OCI-LY7 (cell line): ENCODE data around the gene ZNF536. TPM values are rescaled to one million over a fixed set of nuclear protein-coding genes. Genes with fewer than 3 reads are reported as not detected.

Source experiments
- BruUV-seq: library from RNA; stranded (reverse); fragments of 400-500 nt; replicated peaks from 2 replicates; lab custom pipeline; 2021; lab: Mats Ljungman, UMichigan
- CTCF ChIA-PET: fragments of 300-600 bp; sonication (Branson Sonifier 250); formaldehyde crosslinking; loops from one replicate; lab custom pipeline; 2022; ENCODE audit warnings: antibody characterized with exemption; ENCODE audit not compliant: unreplicated experiment; lab: Charles Lee
- POLR2A ChIA-PET: fragments of 300-600 bp; sonication (Branson Sonifier 250); formaldehyde crosslinking; loops from one replicate; lab custom pipeline; 2022; ENCODE audit warnings: antibody characterized with exemption; lab: Charles Lee
- DNase-seq: peaks from one replicate; pipeline ENCODE4 v3.0.0-alpha.2; 2015; ENCODE audit warnings: low spot score
- H2AFZ ChIP-seq: fragments of 200-600 bp; sonication (generic), shearing (Covaris generic); 2 replicates; pipeline ENCODE4 v1.6.1; 2014; ENCODE audit warnings: mild to moderate bottlenecking, antibody characterized with exemption, low read length, moderate library complexity
- H3K27ac ChIP-seq: fragments of 200-600 bp; sonication (generic); 2 replicates; pipeline ENCODE4 v1.5.1; 2014; ENCODE audit warnings: mixed run types, low read depth, mild to moderate bottlenecking, moderate library complexity, low read length, inconsistent platforms; ENCODE audit not compliant: poor library complexity, severe bottlenecking
- H3K36me3 ChIP-seq: fragments of 200-600 bp; sonication (generic); 2 replicates; pipeline ENCODE4 v1.6.1; 2014; ENCODE audit warnings: mild to moderate bottlenecking, antibody characterized with exemption, low read length, moderate library complexity, mixed read lengths; ENCODE audit not compliant: insufficient read depth
- H3K4me1 ChIP-seq: fragments of 200-600 bp; sonication (generic); 2 replicates; pipeline ENCODE4 v1.5.1; 2014; ENCODE audit warnings: mild to moderate bottlenecking, low read length; ENCODE audit not compliant: insufficient read depth, poor library complexity, severe bottlenecking
- H3K4me2 ChIP-seq: fragments of 200-600 bp; sonication (generic); 2 replicates; pipeline ENCODE4 v1.6.1; 2014; ENCODE audit warnings: mild to moderate bottlenecking, low read length
- H3K4me3 ChIP-seq: fragments of 200-600 bp; sonication (generic); 2 replicates; pipeline ENCODE4 v1.5.1; 2014; ENCODE audit warnings: mild to moderate bottlenecking, low read depth, low read length; ENCODE audit not compliant: poor library complexity, severe bottlenecking
- H3K79me2 ChIP-seq: fragments of 200-600 bp; sonication (generic); 2 replicates; pipeline ENCODE4 v1.6.1; 2016; ENCODE audit warnings: low read depth, mild to moderate bottlenecking, low read length, moderate library complexity, mixed read lengths; ENCODE audit not compliant: insufficient read depth
- H3K9me2 ChIP-seq: fragments of 200-600 bp; sonication (generic); 2 replicates; pipeline ENCODE4 v1.6.1; 2016; ENCODE audit warnings: mild to moderate bottlenecking, low read length, mixed read lengths; ENCODE audit not compliant: insufficient read depth
- H3K9me3 ChIP-seq: fragments of 200-600 bp; sonication (generic); 2 replicates; pipeline ENCODE4 v1.6.1; 2014; ENCODE audit warnings: mild to moderate bottlenecking, mixed run types, low read length, mixed read lengths
- H4K20me1 ChIP-seq: fragments of 200-600 bp; sonication (generic); 2 replicates; pipeline ENCODE4 v1.6.1; 2014; ENCODE audit warnings: mild to moderate bottlenecking, antibody characterized with exemption, low read length, moderate library complexity, mixed read lengths; ENCODE audit not compliant: insufficient read depth
- CTCF ChIP-seq: fragments of 200-600 bp; sonication (generic); conservative IDR thresholded peaks from 2 replicates; pipeline ENCODE4 v1.5.1; 2014; ENCODE audit warnings: mild to moderate bottlenecking, antibody characterized with exemption, low read length, moderate library complexity, mixed read lengths
- EZH2phosphoT487 ChIP-seq: fragments of 200-600 bp; sonication (generic); IDR thresholded peaks from 2 replicates; pipeline ENCODE4 v1.6.1; 2018; ENCODE audit warnings: low read depth, borderline replicate concordance, mild to moderate bottlenecking, mixed run types, antibody characterized with exemption, low read length, moderate library complexity, mixed read lengths
- intact Hi-C: fragments of 100-400 bp; cut with micrococcal nuclease; formaldehyde crosslinking; loops from one replicate; pipeline ENCODE4 v1.10.0; 2022; ENCODE audit not compliant: unreplicated experiment
- total RNA-seq, 2 experiments: library from RNA; depleted of rRNA in 1 of 2; stranded (reverse); fragments of >200 nt in 1 of 2; shearing (Covaris generic) in 1 of 2; gene quantifications; 2 replicates each; pipeline ENCODE4 v1.2.3, GENCODE V29; 2014 to 2022

Gene ZNF536
- total RNA-seq, 2 experiments from 2014 or later: 0.06 to 0.30 TPM

GRCh38 chr19:30587869-30588268, 215.7 kb downstream of the ZNF536 start:
- intact Hi-C loops: no loop called here
- POLR2A ChIA-PET: interaction anchor here (0.6 to 1.5 kb wide), 2 partner anchors 9 to 29 kb away, joined by 4 to 5 read pairs; no protein-coding TSS in a partner anchor

GRCh38 chr19:30590596-30591229, 218.5 kb downstream of the ZNF536 start:
- H3K9me2 ChIP-seq: no peaks in the 10 kb centered on the region
- no peak for DNase-seq
- TF ChIP-seq CTCF (no peak), EZH2phosphoT487 (no peak)
- H3K4me2 ChIP-seq: no peak overlapping the region
- H3K4me3 ChIP-seq: no peak overlapping the region
- no peaks in the 10 kb centered on the region for H4K20me1 ChIP-seq
- H3K36me3 ChIP-seq: no peaks in the 10 kb centered on the region
- H3K79me2 ChIP-seq: no peaks in the 10 kb centered on the region
- no peaks in the 10 kb centered on the region for H3K4me1 ChIP-seq
- no peaks in the 10 kb centered on the region for H3K9me3 ChIP-seq
- H3K27ac ChIP-seq: no peak overlapping the region
- ChIA-PET POLR2A (no interaction called here), CTCF (no interaction called here)
- BruUV-seq: no TSS peak
- intact Hi-C loops: no loop called here
- no peak overlapping the region for H2AFZ ChIP-seq

More at GRCh38 chr19:30587869-30588268, 215.7 kb downstream of the ZNF536 start:
- no peaks in the 10 kb centered on the region for H4K20me1 ChIP-seq
- no peak overlapping the region for H3K4me2 ChIP-seq
- BruUV-seq: no TSS peak
- no peak for DNase-seq
- H2AFZ ChIP-seq: no peak overlapping the region
- TF ChIP-seq CTCF (no peak), EZH2phosphoT487 (no peak)
- H3K9me2 ChIP-seq: no peaks in the 10 kb centered on the region
- no peak overlapping the region for H3K4me3 ChIP-seq
- H3K4me1 ChIP-seq: no peaks in the 10 kb centered on the region
- no peaks in the 10 kb centered on the region for H3K79me2 ChIP-seq
- no peak overlapping the region for H3K27ac ChIP-seq
- CTCF ChIA-PET: no interaction called here
- no peaks in the 10 kb centered on the region for H3K9me3 ChIP-seq
- no peaks in the 10 kb centered on the region for H3K36me3 ChIP-seq

- BruUV-seq: no TSS peak
- CTCF ChIA-PET: interaction anchor here (0.6 kb wide), 2 partner anchors 16 to 260 kb away, joined by 5 to 7 read pairs; no protein-coding TSS in a partner anchor
- POLR2A ChIA-PET: interaction anchor here (0.7 kb wide), 1 partner anchor 355 kb away, joined by 3 read pairs; no protein-coding TSS in a partner anchor
Measured at GRCh38 chr19:30593356-30593755, 221.2 kb downstream of the ZNF536 start.

More at GRCh38 chr19:30593356-30593755, 221.2 kb downstream of the ZNF536 start:
- no peaks in the 10 kb centered on the region for H4K20me1 ChIP-seq
- TF ChIP-seq CTCF (no peak), EZH2phosphoT487 (no peak)
- no peaks in the 10 kb centered on the region for H3K4me1 ChIP-seq
- H2AFZ ChIP-seq: no peak overlapping the region
- no peaks in the 10 kb centered on the region for H3K36me3 ChIP-seq
- H3K27ac ChIP-seq: no peak overlapping the region
- H3K9me2 ChIP-seq: no peaks in the 10 kb centered on the region
- no peak for DNase-seq
- no peaks in the 10 kb centered on the region for H3K9me3 ChIP-seq
- H3K79me2 ChIP-seq: no peaks in the 10 kb centered on the region
- no peak overlapping the region for H3K4me3 ChIP-seq
- no peak overlapping the region for H3K4me2 ChIP-seq
- intact Hi-C loops: no loop called here
